Chondrocyte (in vitro differentiated cells): Measurements from ENCODE around the gene IRF2. TPM values are rescaled to one million over a fixed set of nuclear protein-coding genes. Genes with fewer than 3 reads are reported as not detected.

Experiments
- DNase-seq: peaks from one replicate; pipeline ENCODE4 v3.0.0; 2021; ENCODE audit warnings: mixed read lengths, low spot score
- H3K27ac Mint-ChIP-seq: one replicate; pipeline ENCODE4 v1.8.0; 2021; ENCODE audit warnings: mild to moderate bottlenecking, moderate library complexity, mixed read lengths; ENCODE audit not compliant: unreplicated experiment
- H3K27me3 Mint-ChIP-seq: 2 replicates; pipeline ENCODE4 v1.8.0; 2021; ENCODE audit warnings: low read depth, mixed read lengths
- H3K36me3 Mint-ChIP-seq: 2 replicates; pipeline ENCODE4 v1.8.0; 2021; ENCODE audit warnings: low read depth, mixed read lengths
- H3K4me1 Mint-ChIP-seq: 2 replicates; pipeline ENCODE4 v1.8.0; 2021; ENCODE audit warnings: low read depth, mild to moderate bottlenecking, mixed read lengths
- H3K4me3 Mint-ChIP-seq: one replicate; pipeline ENCODE4 v1.8.0; 2021; ENCODE audit warnings: mild to moderate bottlenecking, moderate library complexity, mixed read lengths; ENCODE audit not compliant: unreplicated experiment
- H3K9me3 Mint-ChIP-seq: 2 replicates; pipeline ENCODE4 v1.8.0; 2021; ENCODE audit warnings: low read depth, mixed read lengths
- CTCF ChIP-seq: fragments of 200-600 bp; sonication (generic); IDR thresholded peaks from 2 replicates; pipeline ENCODE4 v1.5.0; 2021; ENCODE audit warnings: antibody characterized with exemption, mild to moderate bottlenecking, moderate library complexity
- total RNA-seq: library from RNA; stranded (reverse); gene quantifications from 3 replicates; pipeline ENCODE4 v1.2.1, GENCODE V29; 2021

Gene IRF2
- total RNA-seq, 1 donor from 2014 or later = 13.2 TPM

GRCh38 chr4:184423003-184423686 is 51.2 kb downstream of the IRF2 start:
- DNase-seq = no peak
- Mint-ChIP-seq H3K36me3 (peaks cover 28% of the 10 kb centered on the region), H3K9me3 (peaks cover 8% of the 10 kb centered on the region), H3K4me1 (peaks cover 5% of the 10 kb centered on the region), H3K27me3 (no peaks in the 10 kb centered on the region), H3K4me3 (no peak overlapping the region), H3K27ac (no peak overlapping the region)
- no peak for TF ChIP-seq CTCF

- Mint-ChIP-seq H3K4me1 (peaks cover 9% of the 10 kb centered on the region), H3K27ac (no peak overlapping the region), H3K27me3 (no peaks in the 10 kb centered on the region), H3K36me3 (peaks cover 26% of the 10 kb centered on the region), H3K4me3 (no peak overlapping the region), H3K9me3 (peaks cover 8% of the 10 kb centered on the region)
- no peak for TF ChIP-seq CTCF
- no peak for DNase-seq
Observed at GRCh38 chr4:184422378-184422777, 52.0 kb downstream of the IRF2 start.

- H3K36me3 Mint-ChIP-seq = peaks cover 21% of the 10 kb centered on the region
Observed at GRCh38 chr4:184421533-184422155, 52.7 kb downstream of the IRF2 start.

GRCh38 chr4:184420881-184421416 is 53.4 kb downstream of the IRF2 start:
- H3K27ac Mint-ChIP-seq = no peak overlapping the region
- no peak for DNase-seq
- H3K4me1 Mint-ChIP-seq = peaks cover 12% of the 10 kb centered on the region
- TF ChIP-seq CTCF = no peak
- H3K27me3 Mint-ChIP-seq = no peaks in the 10 kb centered on the region
- H3K36me3 Mint-ChIP-seq = peaks cover 17% of the 10 kb centered on the region
- no peak overlapping the region for H3K4me3 Mint-ChIP-seq
- H3K9me3 Mint-ChIP-seq = peaks cover 8% of the 10 kb centered on the region

More at GRCh38 chr4:184421533-184422155, 52.7 kb downstream of the IRF2 start:
- H3K4me3 Mint-ChIP-seq = no peak overlapping the region
- H3K27me3 Mint-ChIP-seq = no peaks in the 10 kb centered on the region
- DNase-seq = no peak
- H3K27ac Mint-ChIP-seq = no peak overlapping the region
- peaks cover 12% of the 10 kb centered on the region for H3K4me1 Mint-ChIP-seq
- no peak for TF ChIP-seq CTCF
- peaks cover 8% of the 10 kb centered on the region for H3K9me3 Mint-ChIP-seq

GRCh38 chr4:184420402-184420801 is 53.9 kb downstream of the IRF2 start:
- Mint-ChIP-seq H3K36me3 (peaks cover 15% of the 10 kb centered on the region), H3K27ac (no peak overlapping the region), H3K4me1 (peaks cover 12% of the 10 kb centered on the region), H3K27me3 (no peaks in the 10 kb centered on the region), H3K4me3 (no peak overlapping the region), H3K9me3 (peaks cover 8% of the 10 kb centered on the region)
- TF ChIP-seq CTCF = no peak
- DNase-seq = no peak
